NCI-H748 (cell line): ENCODE data around the gene YKT6.
"Not testable (repeated sequence)": the region's sequence is repeated elsewhere in the genome, so short reads cannot be mapped to it uniquely, and the experiment has no call there.

ENCODE experiments used
- DNase-seq: peaks from one replicate; lab custom pipeline; 2025; ENCODE audit not compliant: unreplicated experiment; lab: John Stamatoyannopoulos, UW

YKT6 gene

GRCh38 chr7:44200699-44201461 is at the start of gene YKT6:
Gene YKT6, plus strand, starts transcription at chr7:44200978. Its CDS starts 158 bp downstream, at chr7:44201136.
- DNase-seq, result peak; percentile 97

GRCh38 chr7:44151956-44152355 is 48.8 kb upstream of the YKT6 start:
- DNase-seq, result no peak

GRCh38 chr7:44152971-44153947 is 47.5 kb upstream of the YKT6 start:
- no peak for DNase-seq

- DNase-seq, result no peak
Observed at GRCh38 chr7:44153948-44154335, 46.8 kb upstream of the YKT6 start.

- DNase-seq, result no peak
Observed at GRCh38 chr7:44154703-44155102, 46.1 kb upstream of the YKT6 start.

- DNase-seq, result no peak
Observed at GRCh38 chr7:44155191-44156185, 45.3 kb upstream of the YKT6 start.

GRCh38 chr7:44156453-44157010 is 44.2 kb upstream of the YKT6 start:
- DNase-seq, result no peak

GRCh38 chr7:44157116-44158080 is 43.4 kb upstream of the YKT6 start:
- no peak for DNase-seq

- no peak for DNase-seq
Observed at GRCh38 chr7:44158096-44158872, 42.5 kb upstream of the YKT6 start.

- no peak for DNase-seq
Observed at GRCh38 chr7:44158873-44159631, 41.7 kb upstream of the YKT6 start.

GRCh38 chr7:44159824-44160630 is 40.8 kb upstream of the YKT6 start:
- DNase-seq, result no peak

GRCh38 chr7:44161371-44161770 is 39.4 kb upstream of the YKT6 start:
- no peak for DNase-seq

GRCh38 chr7:44162179-44162578 is 38.6 kb upstream of the YKT6 start:
- no peak for DNase-seq

GRCh38 chr7:44162785-44163395 is 37.9 kb upstream of the YKT6 start:
- DNase-seq, result no peak

- no peak for DNase-seq
Observed at GRCh38 chr7:44163591-44163990, 37.2 kb upstream of the YKT6 start.

GRCh38 chr7:44167920-44168319 is 32.9 kb upstream of the YKT6 start:
- DNase-seq, result no peak

GRCh38 chr7:44171901-44172300 is 28.9 kb upstream of the YKT6 start:
- not testable (repeated sequence) for DNase-seq
